ENCODE measurements around the gene DLGAP4. TPM values are rescaled to one million over a fixed set of nuclear protein-coding genes. Genes with fewer than 3 reads are reported as not detected.
"Not testable (repeated sequence)": the region's sequence is repeated elsewhere in the genome, so short reads cannot be mapped to it uniquely, and the experiment has no call there.

The DLGAP4 gene
- total RNA-seq, 2 experiments from 2014 or later: 10.5 to 14.6 TPM

GRCh38 chr20:36471885-36472636 lies 165.9 kb downstream of the DLGAP4 start:
- Mint-ChIP-seq H3K4me3 (peak overlapping the region; percentile 62), H3K36me3 (no peaks in the 10 kb centered on the region), H3K4me1 (peaks cover 44% of the 10 kb centered on the region), H3K27me3 (no peaks in the 10 kb centered on the region), H3K9me3 (no peaks in the 10 kb centered on the region), H3K27ac (peak overlapping the region; percentile 75)
- no peak for DNase-seq

- DNase-seq: peak; percentile 48
- Mint-ChIP-seq H3K4me3 (peak overlapping the region; percentile 62), H3K4me1 (peaks cover 38% of the 10 kb centered on the region), H3K27ac (peak overlapping the region; percentile 75), H3K36me3 (no peaks in the 10 kb centered on the region), H3K9me3 (no peaks in the 10 kb centered on the region), H3K27me3 (no peaks in the 10 kb centered on the region)
Observed at GRCh38 chr20:36472637-36473090, 166.5 kb downstream of the DLGAP4 start.

- Mint-ChIP-seq H3K27me3 (no peaks in the 10 kb centered on the region), H3K4me1 (peaks cover 36% of the 10 kb centered on the region), H3K36me3 (no peaks in the 10 kb centered on the region), H3K9me3 (no peaks in the 10 kb centered on the region), H3K4me3 (no peak overlapping the region), H3K27ac (peak overlapping the region; percentile 25)
- no peak for DNase-seq
Observed at GRCh38 chr20:36473164-36473563, 167.0 kb downstream of the DLGAP4 start.

- Mint-ChIP-seq H3K27me3 (no peaks in the 10 kb centered on the region), H3K36me3 (no peaks in the 10 kb centered on the region), H3K9me3 (no peaks in the 10 kb centered on the region), H3K4me3 (no peak overlapping the region), H3K4me1 (peaks cover 32% of the 10 kb centered on the region), H3K27ac (no peak overlapping the region)
- DNase-seq: no peak
Observed at GRCh38 chr20:36474563-36474962, 168.4 kb downstream of the DLGAP4 start.

- not testable (repeated sequence) for H3K4me3 Mint-ChIP-seq, H3K36me3 Mint-ChIP-seq, H3K27me3 Mint-ChIP-seq, H3K9me3 Mint-ChIP-seq, H3K27ac Mint-ChIP-seq, DNase-seq
- H3K4me1 Mint-ChIP-seq: peaks cover 31% of the 10 kb centered on the region
Observed at GRCh38 chr20:36475054-36475453, 168.9 kb downstream of the DLGAP4 start.

- Mint-ChIP-seq H3K4me3 (no peak overlapping the region), H3K27me3 (no peaks in the 10 kb centered on the region), H3K4me1 (peaks cover 25% of the 10 kb centered on the region), H3K27ac (no peak overlapping the region), H3K9me3 (no peaks in the 10 kb centered on the region), H3K36me3 (no peaks in the 10 kb centered on the region)
- no peak for DNase-seq
Observed at GRCh38 chr20:36477475-36477874, 171.3 kb downstream of the DLGAP4 start.

GRCh38 chr20:36478137-36478905 lies 172.2 kb downstream of the DLGAP4 start:
- Mint-ChIP-seq H3K4me1 (peaks cover 17% of the 10 kb centered on the region), H3K9me3 (no peaks in the 10 kb centered on the region), H3K27me3 (no peaks in the 10 kb centered on the region), H3K36me3 (no peaks in the 10 kb centered on the region), H3K27ac (no peak overlapping the region), H3K4me3 (no peak overlapping the region)
- DNase-seq: no peak

- no peaks in the 10 kb centered on the region for H3K27me3 Mint-ChIP-seq
- no peak overlapping the region for H3K27ac Mint-ChIP-seq
- H3K9me3 Mint-ChIP-seq: no peaks in the 10 kb centered on the region
- no peak overlapping the region for H3K4me3 Mint-ChIP-seq
- peaks cover 9% of the 10 kb centered on the region for H3K4me1 Mint-ChIP-seq
- no peaks in the 10 kb centered on the region for H3K36me3 Mint-ChIP-seq
- no peak for DNase-seq
Observed at GRCh38 chr20:36479938-36480337, 173.8 kb downstream of the DLGAP4 start.

- Mint-ChIP-seq H3K27ac (no peak overlapping the region), H3K4me3 (no peak overlapping the region), H3K9me3 (no peaks in the 10 kb centered on the region), H3K36me3 (no peaks in the 10 kb centered on the region), H3K4me1 (peaks cover 9% of the 10 kb centered on the region), H3K27me3 (no peaks in the 10 kb centered on the region)
- no peak for DNase-seq
Observed at GRCh38 chr20:36480456-36481048, 174.4 kb downstream of the DLGAP4 start.

GRCh38 chr20:36481380-36482043 lies 175.4 kb downstream of the DLGAP4 start:
- Mint-ChIP-seq H3K36me3 (no peaks in the 10 kb centered on the region), H3K27ac (no peak overlapping the region), H3K27me3 (no peaks in the 10 kb centered on the region), H3K4me1 (peaks cover 9% of the 10 kb centered on the region), H3K4me3 (no peak overlapping the region), H3K9me3 (no peaks in the 10 kb centered on the region)
- DNase-seq: no peak

GRCh38 chr20:36482044-36482473 lies 175.9 kb downstream of the DLGAP4 start:
- Mint-ChIP-seq H3K27ac (no peak overlapping the region), H3K4me1 (peaks cover 9% of the 10 kb centered on the region), H3K27me3 (no peaks in the 10 kb centered on the region), H3K36me3 (no peaks in the 10 kb centered on the region), H3K4me3 (no peak overlapping the region), H3K9me3 (no peaks in the 10 kb centered on the region)
- no peak for DNase-seq

- Mint-ChIP-seq H3K36me3 (no peaks in the 10 kb centered on the region), H3K27ac (no peak overlapping the region), H3K9me3 (no peaks in the 10 kb centered on the region), H3K4me1 (peaks cover 4% of the 10 kb centered on the region), H3K27me3 (no peaks in the 10 kb centered on the region), H3K4me3 (no peak overlapping the region)
- no peak for DNase-seq
Observed at GRCh38 chr20:36483209-36483918, 177.2 kb downstream of the DLGAP4 start.

GRCh38 chr20:36483919-36484808 lies 178.0 kb downstream of the DLGAP4 start:
- Mint-ChIP-seq H3K36me3 (no peaks in the 10 kb centered on the region), H3K4me1 (peaks cover 6% of the 10 kb centered on the region), H3K27me3 (no peaks in the 10 kb centered on the region), H3K4me3 (no peak overlapping the region), H3K9me3 (no peaks in the 10 kb centered on the region), H3K27ac (no peak overlapping the region)
- no peak for DNase-seq

- Mint-ChIP-seq H3K9me3 (no peaks in the 10 kb centered on the region), H3K4me3 (no peak overlapping the region), H3K36me3 (peaks cover 3% of the 10 kb centered on the region), H3K27me3 (no peaks in the 10 kb centered on the region), H3K4me1 (peaks cover 7% of the 10 kb centered on the region), H3K27ac (no peak overlapping the region)
- DNase-seq: no peak
Observed at GRCh38 chr20:36485286-36485685, 179.1 kb downstream of the DLGAP4 start.

Data from activated naive CD8-positive, alpha-beta T cell treated with anti-CD3 and anti-CD28 coated beads for 36 hours (primary cell).